ENCODE data around the gene FLT3. TPM values are rescaled to one million over a fixed set of nuclear protein-coding genes. Genes with fewer than 3 reads are reported as not detected.

FLT3 gene
- polyA plus RNA-seq, 3 donors: 2.1 to 5.3 (median 3.7) TPM

GRCh38 chr13:28128030-28128429 is 27.7 kb upstream of the FLT3 start:
- Mint-ChIP-seq H3K36me3 (no peaks in the 10 kb centered on the region), H3K27ac (no peak overlapping the region), H3K9me3 (peaks cover 0 to 3% (median 0%) of the 10 kb centered on the region in 7 donors), H3K4me1 (peaks cover 7% of the 10 kb centered on the region), H3K4me3 (no peak overlapping the region), H3K27me3 (ENCODE audit: low read depth in 3 of 3) (peaks cover 0 to 4% (median 1%) of the 10 kb centered on the region in 3 donors)
- H3K4me1 ChIP-seq (ENCODE audit: control insufficient read depth in 1 of 2, insufficient read depth in 2 of 2, low read length in 2 of 2): no peaks in the 10 kb centered on the region
- intact Hi-C loops (cut with micrococcal nuclease): no loop called here
- H3K9me3 ChIP-seq (replicated peaks in 1 of 2; ENCODE audit: control insufficient read depth in 1 of 2, insufficient read depth in 1 of 2, low read length in 2 of 2): no peaks in the 10 kb centered on the region
- no peaks in the 10 kb centered on the region for H4K20me1 ChIP-seq (ENCODE audit: insufficient read depth, low read length)
- TF ChIP-seq, protein P1, sequence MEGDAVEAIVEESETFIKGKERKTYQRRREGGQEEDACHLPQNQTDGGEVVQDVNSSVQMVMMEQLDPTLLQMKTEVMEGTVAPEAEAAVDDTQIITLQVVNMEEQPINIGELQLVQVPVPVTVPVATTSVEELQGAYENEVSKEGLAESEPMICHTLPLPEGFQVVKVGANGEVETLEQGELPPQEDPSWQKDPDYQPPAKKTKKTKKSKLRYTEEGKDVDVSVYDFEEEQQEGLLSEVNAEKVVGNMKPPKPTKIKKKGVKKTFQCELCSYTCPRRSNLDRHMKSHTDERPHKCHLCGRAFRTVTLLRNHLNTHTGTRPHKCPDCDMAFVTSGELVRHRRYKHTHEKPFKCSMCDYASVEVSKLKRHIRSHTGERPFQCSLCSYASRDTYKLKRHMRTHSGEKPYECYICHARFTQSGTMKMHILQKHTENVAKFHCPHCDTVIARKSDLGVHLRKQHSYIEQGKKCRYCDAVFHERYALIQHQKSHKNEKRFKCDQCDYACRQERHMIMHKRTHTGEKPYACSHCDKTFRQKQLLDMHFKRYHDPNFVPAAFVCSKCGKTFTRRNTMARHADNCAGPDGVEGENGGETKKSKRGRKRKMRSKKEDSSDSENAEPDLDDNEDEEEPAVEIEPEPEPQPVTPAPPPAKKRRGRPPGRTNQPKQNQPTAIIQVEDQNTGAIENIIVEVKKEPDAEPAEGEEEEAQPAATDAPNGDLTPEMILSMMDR (IDR thresholded peaks at IDR 0.05): no peak
- no peak overlapping the region for H3K27ac ChIP-seq (ENCODE audit: low read depth in 1 of 2, low read length in 2 of 2)
- no peaks in the 10 kb centered on the region for H3K79me2 ChIP-seq (ENCODE audit: insufficient read depth, low read length)
- no peak overlapping the region for H2AFZ ChIP-seq (ENCODE audit: insufficient read depth, low read depth, low read length, poor library complexity, severe bottlenecking)
- no peaks in the 10 kb centered on the region for H3K27me3 ChIP-seq (ENCODE audit: control insufficient read depth in 2 of 2, insufficient read depth in 2 of 2, low read length in 2 of 2)
- H3K36me3 ChIP-seq (replicated peaks in 1 of 2; ENCODE audit: control insufficient read depth in 1 of 2, insufficient read depth in 2 of 2, low read length in 2 of 2): no peaks in the 10 kb centered on the region
- H3K4me3 ChIP-seq (replicated peaks in 1 of 3; ENCODE audit: low read depth in 2 of 3, low read length in 3 of 3): no peak overlapping the region
- no peak for DNase-seq
- H3K4me2 ChIP-seq (replicated peaks; ENCODE audit: extremely low read depth, low read length, poor library complexity, severe bottlenecking): no peak overlapping the region
- H3K9ac ChIP-seq (ENCODE audit: insufficient read depth, low read length, poor library complexity, severe bottlenecking): no peak overlapping the region

GRCh38 chr13:28121224-28121623 is 20.8 kb upstream of the FLT3 start:
- intact Hi-C loops (cut with micrococcal nuclease): no loop called here
- H3K4me1 ChIP-seq (ENCODE audit: control insufficient read depth in 1 of 2, insufficient read depth in 2 of 2, low read length in 2 of 2): peaks cover 3 to 7% of the 10 kb centered on the region in 2 donors
- no peaks in the 10 kb centered on the region for H4K20me1 ChIP-seq (ENCODE audit: insufficient read depth, low read length)
- H3K36me3 Mint-ChIP-seq: no peaks in the 10 kb centered on the region
- no peak overlapping the region for H3K9ac ChIP-seq (ENCODE audit: insufficient read depth, low read length, poor library complexity, severe bottlenecking)
- H3K4me1 Mint-ChIP-seq: peaks cover 17% of the 10 kb centered on the region
- H3K4me2 ChIP-seq (replicated peaks; ENCODE audit: extremely low read depth, low read length, poor library complexity, severe bottlenecking): no peak overlapping the region
- DNase-seq: no peak
- 96% methylated on average over 8 of the region's 8 CpGs for WGBS (ENCODE audit: insufficient coverage)
- H3K27me3 Mint-ChIP-seq (ENCODE audit: low read depth in 3 of 3): peaks cover 0 to 3% (median 0%) of the 10 kb centered on the region in 3 donors
- TF ChIP-seq, protein P1 (IDR thresholded peaks at IDR 0.05): no peak
- H3K79me2 ChIP-seq (ENCODE audit: insufficient read depth, low read length): no peaks in the 10 kb centered on the region
- no peak overlapping the region for H3K4me3 ChIP-seq (replicated peaks in 1 of 3; ENCODE audit: low read depth in 2 of 3, low read length in 3 of 3)
- no peak overlapping the region for H3K4me3 Mint-ChIP-seq
- H3K27ac Mint-ChIP-seq: no peak overlapping the region
- H3K27ac ChIP-seq (ENCODE audit: low read depth in 1 of 2, low read length in 2 of 2): no peak overlapping the region
- no peaks in the 10 kb centered on the region for H3K9me3 ChIP-seq (replicated peaks in 1 of 2; ENCODE audit: control insufficient read depth in 1 of 2, insufficient read depth in 1 of 2, low read length in 2 of 2)
- no peak overlapping the region for H2AFZ ChIP-seq (ENCODE audit: insufficient read depth, low read depth, low read length, poor library complexity, severe bottlenecking)
- H3K9me3 Mint-ChIP-seq: peaks cover 0 to 3% (median 0%) of the 10 kb centered on the region in 7 donors
- no peaks in the 10 kb centered on the region for H3K36me3 ChIP-seq (replicated peaks in 1 of 2; ENCODE audit: control insufficient read depth in 1 of 2, insufficient read depth in 2 of 2, low read length in 2 of 2)
- H3K27me3 ChIP-seq (ENCODE audit: control insufficient read depth in 2 of 2, insufficient read depth in 2 of 2, low read length in 2 of 2): no peaks in the 10 kb centered on the region
